GM12891 (cell line): ENCODE measurements around the gene GGTLC3.
"Not testable (repeated sequence)": the region's sequence is repeated elsewhere in the genome, so short reads cannot be mapped to it uniquely, and the experiment has no call there.

Source experiments
- PAX5 ChIP-seq: IDR thresholded peaks from 2 replicates; pipeline ENCODE4 v1.6.1; 2011; ENCODE audit warnings: low read length, moderate library complexity, mild to moderate bottlenecking; ENCODE audit not compliant: insufficient read depth, severe bottlenecking
- POLR2A ChIP-seq: IDR thresholded peaks from 2 replicates; pipeline ENCODE4 v1.6.1; 2011; ENCODE audit warnings: low read depth, low read length, control low read depth
- POLR2AphosphoS5 ChIP-seq: IDR thresholded peaks from 2 replicates; pipeline ENCODE4 v1.6.1; 2011; ENCODE audit warnings: low read depth, low read length, control low read depth
- POU2F2 ChIP-seq: IDR thresholded peaks from 2 replicates; pipeline ENCODE4 v1.6.1; 2011; ENCODE audit warnings: low read depth, mild to moderate bottlenecking, control low read depth, low read length, moderate library complexity
- SPI1 ChIP-seq: IDR thresholded peaks from 2 replicates; pipeline ENCODE4 v1.6.1; 2011; ENCODE audit warnings: low read depth, low read length, control low read depth
- TAF1 ChIP-seq: IDR thresholded peaks from 2 replicates; pipeline ENCODE4 v1.6.1; 2011; ENCODE audit warnings: low read depth, low read length, control low read depth

DNA sequence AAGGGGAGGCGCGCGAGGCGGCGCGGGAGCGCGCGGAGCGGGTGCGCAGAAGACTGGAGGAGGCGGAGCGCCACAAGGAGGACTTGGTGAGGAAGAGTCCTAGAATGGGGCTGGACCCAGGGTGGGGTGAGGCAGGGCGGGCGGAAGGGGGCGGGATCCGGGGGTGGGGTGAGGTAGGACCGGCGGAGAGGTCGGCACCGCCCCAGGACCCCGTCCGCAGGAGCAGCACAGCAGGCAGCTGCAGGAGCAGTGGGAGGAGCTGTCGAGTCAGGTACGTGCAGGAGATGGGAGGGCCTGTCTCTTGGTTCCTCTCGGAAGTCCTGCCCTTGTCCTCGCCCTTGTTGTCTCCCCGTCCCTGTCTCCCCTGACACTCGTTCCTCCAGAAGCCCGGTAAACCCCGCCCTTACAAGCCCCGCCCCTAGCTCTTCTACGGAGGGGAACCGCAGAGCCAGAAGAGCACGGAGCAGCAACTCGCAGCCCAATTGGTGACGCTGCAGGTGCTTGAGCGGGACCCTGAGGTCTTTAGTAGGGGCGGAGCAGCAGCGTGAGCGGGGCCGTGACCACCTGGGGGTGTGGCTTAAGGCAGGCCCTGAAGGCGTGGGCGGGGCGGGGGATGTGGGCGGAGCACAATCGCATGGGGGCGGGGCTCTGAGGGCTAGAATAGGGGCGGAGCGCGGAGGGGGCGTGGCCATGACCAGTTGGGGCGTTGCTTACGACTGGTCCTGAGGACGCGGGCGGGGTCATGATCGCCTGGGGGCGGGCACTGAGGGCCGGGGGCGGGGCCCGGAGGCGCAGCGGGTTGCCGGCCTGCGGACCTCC lies 10.8 kb upstream of the GGTLC3 start:
- TF ChIP-seq POLR2AphosphoS5, POLR2A, TAF1, POU2F2, SPI1, PAX5: not testable (repeated sequence)
